OCI-LY7 (cell line): ENCODE data around the gene TPD52L1. TPM values are rescaled to one million over a fixed set of nuclear protein-coding genes. Genes with fewer than 3 reads are reported as not detected.

Source experiments
- BruUV-seq: library from RNA; stranded (reverse); fragments of 400-500 nt; replicated peaks from 2 replicates; lab custom pipeline; 2021; lab: Mats Ljungman, UMichigan
- CTCF ChIA-PET: fragments of 300-600 bp; sonication (Branson Sonifier 250); formaldehyde crosslinking; loops from one replicate; lab custom pipeline; 2022; ENCODE audit warnings: antibody characterized with exemption; ENCODE audit not compliant: unreplicated experiment; lab: Charles Lee
- POLR2A ChIA-PET: fragments of 300-600 bp; sonication (Branson Sonifier 250); formaldehyde crosslinking; loops from one replicate; lab custom pipeline; 2022; ENCODE audit warnings: antibody characterized with exemption; lab: Charles Lee
- DNase-seq: peaks from one replicate; pipeline ENCODE4 v3.0.0-alpha.2; 2015; ENCODE audit warnings: low spot score
- H2AFZ ChIP-seq: fragments of 200-600 bp; sonication (generic), shearing (Covaris generic); 2 replicates; pipeline ENCODE4 v1.6.1; 2014; ENCODE audit warnings: mild to moderate bottlenecking, antibody characterized with exemption, low read length, moderate library complexity
- H3K27ac ChIP-seq: fragments of 200-600 bp; sonication (generic); 2 replicates; pipeline ENCODE4 v1.5.1; 2014; ENCODE audit warnings: mixed run types, low read depth, mild to moderate bottlenecking, moderate library complexity, low read length, inconsistent platforms; ENCODE audit not compliant: poor library complexity, severe bottlenecking
- H3K36me3 ChIP-seq: fragments of 200-600 bp; sonication (generic); 2 replicates; pipeline ENCODE4 v1.6.1; 2014; ENCODE audit warnings: mild to moderate bottlenecking, antibody characterized with exemption, low read length, moderate library complexity, mixed read lengths; ENCODE audit not compliant: insufficient read depth
- H3K4me1 ChIP-seq: fragments of 200-600 bp; sonication (generic); 2 replicates; pipeline ENCODE4 v1.5.1; 2014; ENCODE audit warnings: mild to moderate bottlenecking, low read length; ENCODE audit not compliant: insufficient read depth, poor library complexity, severe bottlenecking
- H3K4me2 ChIP-seq: fragments of 200-600 bp; sonication (generic); 2 replicates; pipeline ENCODE4 v1.6.1; 2014; ENCODE audit warnings: mild to moderate bottlenecking, low read length
- H3K4me3 ChIP-seq: fragments of 200-600 bp; sonication (generic); 2 replicates; pipeline ENCODE4 v1.5.1; 2014; ENCODE audit warnings: mild to moderate bottlenecking, low read depth, low read length; ENCODE audit not compliant: poor library complexity, severe bottlenecking
- H3K79me2 ChIP-seq: fragments of 200-600 bp; sonication (generic); 2 replicates; pipeline ENCODE4 v1.6.1; 2016; ENCODE audit warnings: low read depth, mild to moderate bottlenecking, low read length, moderate library complexity, mixed read lengths; ENCODE audit not compliant: insufficient read depth
- H3K9me2 ChIP-seq: fragments of 200-600 bp; sonication (generic); 2 replicates; pipeline ENCODE4 v1.6.1; 2016; ENCODE audit warnings: mild to moderate bottlenecking, low read length, mixed read lengths; ENCODE audit not compliant: insufficient read depth
- H3K9me3 ChIP-seq: fragments of 200-600 bp; sonication (generic); 2 replicates; pipeline ENCODE4 v1.6.1; 2014; ENCODE audit warnings: mild to moderate bottlenecking, mixed run types, low read length, mixed read lengths
- H4K20me1 ChIP-seq: fragments of 200-600 bp; sonication (generic); 2 replicates; pipeline ENCODE4 v1.6.1; 2014; ENCODE audit warnings: mild to moderate bottlenecking, antibody characterized with exemption, low read length, moderate library complexity, mixed read lengths; ENCODE audit not compliant: insufficient read depth
- CTCF ChIP-seq: fragments of 200-600 bp; sonication (generic); conservative IDR thresholded peaks from 2 replicates; pipeline ENCODE4 v1.5.1; 2014; ENCODE audit warnings: mild to moderate bottlenecking, antibody characterized with exemption, low read length, moderate library complexity, mixed read lengths
- EZH2phosphoT487 ChIP-seq: fragments of 200-600 bp; sonication (generic); IDR thresholded peaks from 2 replicates; pipeline ENCODE4 v1.6.1; 2018; ENCODE audit warnings: low read depth, borderline replicate concordance, mild to moderate bottlenecking, mixed run types, antibody characterized with exemption, low read length, moderate library complexity, mixed read lengths
- intact Hi-C: fragments of 100-400 bp; cut with micrococcal nuclease; formaldehyde crosslinking; loops from one replicate; pipeline ENCODE4 v1.10.0; 2022; ENCODE audit not compliant: unreplicated experiment
- total RNA-seq, 2 experiments: library from RNA; depleted of rRNA in 1 of 2; stranded (reverse); fragments of >200 nt in 1 of 2; shearing (Covaris generic) in 1 of 2; gene quantifications; 2 replicates each; pipeline ENCODE4 v1.2.3, GENCODE V29; 2014 to 2022

TPD52L1 gene
- total RNA-seq, 2 experiments from 2014 or later = not detected

GRCh38 chr6:125211352-125211751 is 57.8 kb downstream of the TPD52L1 start:
- TF ChIP-seq EZH2phosphoT487 = no peak
- no peak for TF ChIP-seq CTCF
- Histone ChIP-seq H4K20me1 (no peaks in the 10 kb centered on the region), H3K36me3 (no peaks in the 10 kb centered on the region), H3K4me1 (no peaks in the 10 kb centered on the region), H3K9me3 (no peaks in the 10 kb centered on the region), H3K9me2 (no peaks in the 10 kb centered on the region), H3K4me2 (no peak overlapping the region), H3K4me3 (no peak overlapping the region), H3K27ac (no peak overlapping the region), H3K79me2 (no peaks in the 10 kb centered on the region), H2AFZ (no peak overlapping the region)
- BruUV-seq = no TSS peak
- no peak for DNase-seq
- intact Hi-C loops = no loop called here
- ChIA-PET CTCF (no interaction called here), POLR2A (no interaction called here)

- H3K4me3 ChIP-seq = no peak overlapping the region
- H3K4me1 ChIP-seq = no peaks in the 10 kb centered on the region
- no peaks in the 10 kb centered on the region for H4K20me1 ChIP-seq
- no peak for TF ChIP-seq CTCF
- no peak for TF ChIP-seq EZH2phosphoT487
- no peak overlapping the region for H2AFZ ChIP-seq
- intact Hi-C loops = no loop called here
- CTCF ChIA-PET = no interaction called here
- no TSS peak for BruUV-seq
- no peaks in the 10 kb centered on the region for H3K9me2 ChIP-seq
- H3K79me2 ChIP-seq = no peaks in the 10 kb centered on the region
- no peak overlapping the region for H3K27ac ChIP-seq
- no peaks in the 10 kb centered on the region for H3K9me3 ChIP-seq
- POLR2A ChIA-PET = interaction anchor here (0.7 to 0.8 kb wide), 2 partner anchors 12 to 13 kb away, joined by 3 to 4 read pairs; no protein-coding TSS in a partner anchor
- no peaks in the 10 kb centered on the region for H3K36me3 ChIP-seq
- H3K4me2 ChIP-seq = no peak overlapping the region
- DNase-seq = no peak
These were observed 58.8 kb downstream of the TPD52L1 start for GRCh38 chr6:125212377-125212776.

GRCh38 chr6:125213939-125214338 is 60.4 kb downstream of the TPD52L1 start:
- TF ChIP-seq CTCF = no peak
- no peak for TF ChIP-seq EZH2phosphoT487
- Histone ChIP-seq H4K20me1 (no peaks in the 10 kb centered on the region), H3K27ac (no peak overlapping the region), H3K36me3 (no peaks in the 10 kb centered on the region), H2AFZ (no peak overlapping the region), H3K9me3 (no peaks in the 10 kb centered on the region), H3K4me3 (no peak overlapping the region), H3K79me2 (no peaks in the 10 kb centered on the region), H3K9me2 (no peaks in the 10 kb centered on the region), H3K4me1 (no peaks in the 10 kb centered on the region), H3K4me2 (no peak overlapping the region)
- no TSS peak for BruUV-seq
- DNase-seq = no peak
- ChIA-PET CTCF (no interaction called here), POLR2A (interaction anchor here (0.5 kb wide), 1 partner anchor 42 kb away, joined by 4 read pairs; no protein-coding TSS in a partner anchor)
- intact Hi-C loops = no loop called here
